Measurements from ENCODE around the gene ADORA2A. TPM values are rescaled to one million over a fixed set of nuclear protein-coding genes. Genes with fewer than 3 reads are reported as not detected.

Gene ADORA2A
- total RNA-seq, 1 experiment from 2014 or later, result 7.6 TPM

DNA sequence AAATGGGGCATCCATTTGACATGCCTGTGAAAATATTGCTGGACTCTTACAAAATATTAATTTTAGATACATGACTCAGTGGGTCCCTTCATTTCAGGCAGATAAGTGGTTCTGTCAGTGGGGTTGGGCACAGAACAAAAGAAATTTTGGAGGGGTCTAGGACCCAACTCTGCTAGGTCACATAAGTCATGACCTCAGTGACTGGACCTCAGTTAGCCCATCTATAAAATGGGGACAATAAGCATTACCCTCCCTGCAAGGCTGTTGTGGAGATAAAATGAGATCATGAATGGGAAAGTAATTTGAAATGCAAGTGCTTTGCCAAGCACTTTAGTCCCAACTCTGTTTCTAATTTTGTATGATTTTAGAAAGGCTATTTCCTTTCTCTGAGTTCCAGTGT lies 23.8 kb downstream of the ADORA2A start:
- Mint-ChIP-seq H3K27ac (no peak overlapping the region), H3K4me1 (peaks cover 9% of the 10 kb centered on the region), H3K9me3 (no peaks in the 10 kb centered on the region), H3K36me3 (no peaks in the 10 kb centered on the region), H3K27me3 (ENCODE audit: low read depth) (no peaks in the 10 kb centered on the region), H3K4me3 (no peak overlapping the region)
- ChIA-PET CTCF (interaction anchor here (0.9 to 1.0 kb wide), 2 partner anchors 27 to 29 kb away, joined by 4 read pairs; no protein-coding TSS in a partner anchor), POLR2A (no interaction called here)
- no peak for DNase-seq (ENCODE audit: low spot score)
- no peak for ATAC-seq
- TF ChIP-seq, protein P1, sequence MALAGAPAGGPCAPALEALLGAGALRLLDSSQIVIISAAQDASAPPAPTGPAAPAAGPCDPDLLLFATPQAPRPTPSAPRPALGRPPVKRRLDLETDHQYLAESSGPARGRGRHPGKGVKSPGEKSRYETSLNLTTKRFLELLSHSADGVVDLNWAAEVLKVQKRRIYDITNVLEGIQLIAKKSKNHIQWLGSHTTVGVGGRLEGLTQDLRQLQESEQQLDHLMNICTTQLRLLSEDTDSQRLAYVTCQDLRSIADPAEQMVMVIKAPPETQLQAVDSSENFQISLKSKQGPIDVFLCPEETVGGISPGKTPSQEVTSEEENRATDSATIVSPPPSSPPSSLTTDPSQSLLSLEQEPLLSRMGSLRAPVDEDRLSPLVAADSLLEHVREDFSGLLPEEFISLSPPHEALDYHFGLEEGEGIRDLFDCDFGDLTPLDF (CRISPR knock-in tag; IDR thresholded peaks at IDR 0.05), result no peak
- TF ChIP-seq ETV6 (CRISPR knock-in tag; IDR thresholded peaks at IDR 0.05) (no peak), CREB1 (CRISPR knock-in tag; IDR thresholded peaks at IDR 0.05) (no peak), JUN (CRISPR knock-in tag; IDR thresholded peaks at IDR 0.05) (no peak), RORB (CRISPR knock-in tag; IDR thresholded peaks at IDR 0.05) (no peak), HMGA2 (CRISPR knock-in tag; IDR thresholded peaks at IDR 0.05) (no peak), ZNF423 (CRISPR knock-in tag; IDR thresholded peaks at IDR 0.05) (no peak), ATF1 (CRISPR knock-in tag; IDR thresholded peaks at IDR 0.05) (no peak), NFE2L1 (CRISPR knock-in tag; IDR thresholded peaks at IDR 0.05) (no peak), CREM (CRISPR knock-in tag; IDR thresholded peaks at IDR 0.05) (no peak), SOX15 (CRISPR knock-in tag; IDR thresholded peaks at IDR 0.05) (no peak), ZNF219 (CRISPR knock-in tag; IDR thresholded peaks at IDR 0.05; ENCODE audit: borderline replicate concordance) (no peak)
- TF ChIP-seq, protein P2, sequence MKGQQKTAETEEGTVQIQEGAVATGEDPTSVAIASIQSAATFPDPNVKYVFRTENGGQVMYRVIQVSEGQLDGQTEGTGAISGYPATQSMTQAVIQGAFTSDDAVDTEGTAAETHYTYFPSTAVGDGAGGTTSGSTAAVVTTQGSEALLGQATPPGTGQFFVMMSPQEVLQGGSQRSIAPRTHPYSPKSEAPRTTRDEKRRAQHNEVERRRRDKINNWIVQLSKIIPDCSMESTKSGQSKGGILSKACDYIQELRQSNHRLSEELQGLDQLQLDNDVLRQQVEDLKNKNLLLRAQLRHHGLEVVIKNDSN (CRISPR knock-in tag; IDR thresholded peaks at IDR 0.05), result no peak
- TF ChIP-seq, protein P3, sequence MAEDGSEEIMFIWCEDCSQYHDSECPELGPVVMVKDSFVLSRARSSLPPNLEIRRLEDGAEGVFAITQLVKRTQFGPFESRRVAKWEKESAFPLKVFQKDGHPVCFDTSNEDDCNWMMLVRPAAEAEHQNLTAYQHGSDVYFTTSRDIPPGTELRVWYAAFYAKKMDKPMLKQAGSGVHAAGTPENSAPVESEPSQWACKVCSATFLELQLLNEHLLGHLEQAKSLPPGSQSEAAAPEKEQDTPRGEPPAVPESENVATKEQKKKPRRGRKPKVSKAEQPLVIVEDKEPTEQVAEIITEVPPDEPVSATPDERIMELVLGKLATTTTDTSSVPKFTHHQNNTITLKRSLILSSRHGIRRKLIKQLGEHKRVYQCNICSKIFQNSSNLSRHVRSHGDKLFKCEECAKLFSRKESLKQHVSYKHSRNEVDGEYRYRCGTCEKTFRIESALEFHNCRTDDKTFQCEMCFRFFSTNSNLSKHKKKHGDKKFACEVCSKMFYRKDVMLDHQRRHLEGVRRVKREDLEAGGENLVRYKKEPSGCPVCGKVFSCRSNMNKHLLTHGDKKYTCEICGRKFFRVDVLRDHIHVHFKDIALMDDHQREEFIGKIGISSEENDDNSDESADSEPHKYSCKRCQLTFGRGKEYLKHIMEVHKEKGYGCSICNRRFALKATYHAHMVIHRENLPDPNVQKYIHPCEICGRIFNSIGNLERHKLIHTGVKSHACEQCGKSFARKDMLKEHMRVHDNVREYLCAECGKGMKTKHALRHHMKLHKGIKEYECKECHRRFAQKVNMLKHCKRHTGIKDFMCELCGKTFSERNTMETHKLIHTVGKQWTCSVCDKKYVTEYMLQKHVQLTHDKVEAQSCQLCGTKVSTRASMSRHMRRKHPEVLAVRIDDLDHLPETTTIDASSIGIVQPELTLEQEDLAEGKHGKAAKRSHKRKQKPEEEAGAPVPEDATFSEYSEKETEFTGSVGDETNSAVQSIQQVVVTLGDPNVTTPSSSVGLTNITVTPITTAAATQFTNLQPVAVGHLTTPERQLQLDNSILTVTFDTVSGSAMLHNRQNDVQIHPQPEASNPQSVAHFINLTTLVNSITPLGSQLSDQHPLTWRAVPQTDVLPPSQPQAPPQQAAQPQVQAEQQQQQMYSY (CRISPR knock-in tag; IDR thresholded peaks at IDR 0.05), result no peak
- TF ChIP-seq, protein P4, sequence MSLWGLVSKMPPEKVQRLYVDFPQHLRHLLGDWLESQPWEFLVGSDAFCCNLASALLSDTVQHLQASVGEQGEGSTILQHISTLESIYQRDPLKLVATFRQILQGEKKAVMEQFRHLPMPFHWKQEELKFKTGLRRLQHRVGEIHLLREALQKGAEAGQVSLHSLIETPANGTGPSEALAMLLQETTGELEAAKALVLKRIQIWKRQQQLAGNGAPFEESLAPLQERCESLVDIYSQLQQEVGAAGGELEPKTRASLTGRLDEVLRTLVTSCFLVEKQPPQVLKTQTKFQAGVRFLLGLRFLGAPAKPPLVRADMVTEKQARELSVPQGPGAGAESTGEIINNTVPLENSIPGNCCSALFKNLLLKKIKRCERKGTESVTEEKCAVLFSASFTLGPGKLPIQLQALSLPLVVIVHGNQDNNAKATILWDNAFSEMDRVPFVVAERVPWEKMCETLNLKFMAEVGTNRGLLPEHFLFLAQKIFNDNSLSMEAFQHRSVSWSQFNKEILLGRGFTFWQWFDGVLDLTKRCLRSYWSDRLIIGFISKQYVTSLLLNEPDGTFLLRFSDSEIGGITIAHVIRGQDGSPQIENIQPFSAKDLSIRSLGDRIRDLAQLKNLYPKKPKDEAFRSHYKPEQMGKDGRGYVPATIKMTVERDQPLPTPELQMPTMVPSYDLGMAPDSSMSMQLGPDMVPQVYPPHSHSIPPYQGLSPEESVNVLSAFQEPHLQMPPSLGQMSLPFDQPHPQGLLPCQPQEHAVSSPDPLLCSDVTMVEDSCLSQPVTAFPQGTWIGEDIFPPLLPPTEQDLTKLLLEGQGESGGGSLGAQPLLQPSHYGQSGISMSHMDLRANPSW (CRISPR knock-in tag; conservative IDR thresholded peaks at IDR 0.05; ENCODE audit: low read depth), result no peak
- TF ChIP-seq, protein P5, sequence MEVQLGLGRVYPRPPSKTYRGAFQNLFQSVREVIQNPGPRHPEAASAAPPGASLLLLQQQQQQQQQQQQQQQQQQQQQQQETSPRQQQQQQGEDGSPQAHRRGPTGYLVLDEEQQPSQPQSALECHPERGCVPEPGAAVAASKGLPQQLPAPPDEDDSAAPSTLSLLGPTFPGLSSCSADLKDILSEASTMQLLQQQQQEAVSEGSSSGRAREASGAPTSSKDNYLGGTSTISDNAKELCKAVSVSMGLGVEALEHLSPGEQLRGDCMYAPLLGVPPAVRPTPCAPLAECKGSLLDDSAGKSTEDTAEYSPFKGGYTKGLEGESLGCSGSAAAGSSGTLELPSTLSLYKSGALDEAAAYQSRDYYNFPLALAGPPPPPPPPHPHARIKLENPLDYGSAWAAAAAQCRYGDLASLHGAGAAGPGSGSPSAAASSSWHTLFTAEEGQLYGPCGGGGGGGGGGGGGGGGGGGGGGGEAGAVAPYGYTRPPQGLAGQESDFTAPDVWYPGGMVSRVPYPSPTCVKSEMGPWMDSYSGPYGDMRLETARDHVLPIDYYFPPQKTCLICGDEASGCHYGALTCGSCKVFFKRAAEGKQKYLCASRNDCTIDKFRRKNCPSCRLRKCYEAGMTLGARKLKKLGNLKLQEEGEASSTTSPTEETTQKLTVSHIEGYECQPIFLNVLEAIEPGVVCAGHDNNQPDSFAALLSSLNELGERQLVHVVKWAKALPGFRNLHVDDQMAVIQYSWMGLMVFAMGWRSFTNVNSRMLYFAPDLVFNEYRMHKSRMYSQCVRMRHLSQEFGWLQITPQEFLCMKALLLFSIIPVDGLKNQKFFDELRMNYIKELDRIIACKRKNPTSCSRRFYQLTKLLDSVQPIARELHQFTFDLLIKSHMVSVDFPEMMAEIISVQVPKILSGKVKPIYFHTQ (CRISPR knock-in tag; IDR thresholded peaks at IDR 0.05), result no peak

DNA sequence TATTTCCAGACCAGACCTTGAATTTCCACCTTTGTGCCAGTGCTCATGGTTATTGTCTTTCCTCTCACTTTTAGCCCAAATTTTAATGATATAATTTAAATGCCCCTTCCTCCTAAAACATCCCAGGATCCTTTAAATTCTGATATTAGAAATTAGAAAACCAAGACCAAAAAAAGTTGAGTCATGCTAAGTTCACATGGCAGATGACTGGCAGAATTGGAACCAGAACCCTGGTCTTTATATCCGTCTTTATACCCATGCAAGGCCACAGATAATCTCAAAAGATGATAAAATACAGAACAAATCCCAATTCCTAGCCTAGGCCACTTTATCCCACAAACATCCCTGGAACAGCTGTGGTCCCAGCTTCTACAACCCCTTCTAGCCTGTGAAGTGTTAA lies 26.5 kb downstream of the ADORA2A start:
- no peak overlapping the region for H3K27ac Mint-ChIP-seq
- ATAC-seq, result no peak
- H3K36me3 Mint-ChIP-seq, result no peaks in the 10 kb centered on the region
- ChIA-PET CTCF (no interaction called here), POLR2A (no interaction called here)
- H3K4me3 Mint-ChIP-seq, result no peak overlapping the region
- H3K4me1 Mint-ChIP-seq, result peaks cover 9% of the 10 kb centered on the region
- no peak for DNase-seq (ENCODE audit: low spot score)
- H3K27me3 Mint-ChIP-seq (ENCODE audit: low read depth), result no peaks in the 10 kb centered on the region
- no peaks in the 10 kb centered on the region for H3K9me3 Mint-ChIP-seq
- TF ChIP-seq GRHL2 (CRISPR knock-in tag; IDR thresholded peaks at IDR 0.05; ENCODE audit: insufficient replicate concordance, severe bottlenecking), result no peak
- TF ChIP-seq, protein P6, sequence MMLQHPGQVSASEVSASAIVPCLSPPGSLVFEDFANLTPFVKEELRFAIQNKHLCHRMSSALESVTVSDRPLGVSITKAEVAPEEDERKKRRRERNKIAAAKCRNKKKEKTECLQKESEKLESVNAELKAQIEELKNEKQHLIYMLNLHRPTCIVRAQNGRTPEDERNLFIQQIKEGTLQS (CRISPR knock-in tag; conservative IDR thresholded peaks at IDR 0.05), result no peak
- TF ChIP-seq ZNF671 (CRISPR knock-in tag; IDR thresholded peaks at IDR 0.05), result no peak
- no peak for TF ChIP-seq ATF1 (CRISPR knock-in tag; IDR thresholded peaks at IDR 0.05)
- TF ChIP-seq, protein P7, sequence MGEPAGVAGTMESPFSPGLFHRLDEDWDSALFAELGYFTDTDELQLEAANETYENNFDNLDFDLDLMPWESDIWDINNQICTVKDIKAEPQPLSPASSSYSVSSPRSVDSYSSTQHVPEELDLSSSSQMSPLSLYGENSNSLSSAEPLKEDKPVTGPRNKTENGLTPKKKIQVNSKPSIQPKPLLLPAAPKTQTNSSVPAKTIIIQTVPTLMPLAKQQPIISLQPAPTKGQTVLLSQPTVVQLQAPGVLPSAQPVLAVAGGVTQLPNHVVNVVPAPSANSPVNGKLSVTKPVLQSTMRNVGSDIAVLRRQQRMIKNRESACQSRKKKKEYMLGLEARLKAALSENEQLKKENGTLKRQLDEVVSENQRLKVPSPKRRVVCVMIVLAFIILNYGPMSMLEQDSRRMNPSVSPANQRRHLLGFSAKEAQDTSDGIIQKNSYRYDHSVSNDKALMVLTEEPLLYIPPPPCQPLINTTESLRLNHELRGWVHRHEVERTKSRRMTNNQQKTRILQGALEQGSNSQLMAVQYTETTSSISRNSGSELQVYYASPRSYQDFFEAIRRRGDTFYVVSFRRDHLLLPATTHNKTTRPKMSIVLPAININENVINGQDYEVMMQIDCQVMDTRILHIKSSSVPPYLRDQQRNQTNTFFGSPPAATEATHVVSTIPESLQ (CRISPR knock-in tag; IDR thresholded peaks at IDR 0.05), result no peak
- no peak for TF ChIP-seq TP53 (CRISPR knock-in tag; IDR thresholded peaks at IDR 0.05)
- TF ChIP-seq, protein P8, sequence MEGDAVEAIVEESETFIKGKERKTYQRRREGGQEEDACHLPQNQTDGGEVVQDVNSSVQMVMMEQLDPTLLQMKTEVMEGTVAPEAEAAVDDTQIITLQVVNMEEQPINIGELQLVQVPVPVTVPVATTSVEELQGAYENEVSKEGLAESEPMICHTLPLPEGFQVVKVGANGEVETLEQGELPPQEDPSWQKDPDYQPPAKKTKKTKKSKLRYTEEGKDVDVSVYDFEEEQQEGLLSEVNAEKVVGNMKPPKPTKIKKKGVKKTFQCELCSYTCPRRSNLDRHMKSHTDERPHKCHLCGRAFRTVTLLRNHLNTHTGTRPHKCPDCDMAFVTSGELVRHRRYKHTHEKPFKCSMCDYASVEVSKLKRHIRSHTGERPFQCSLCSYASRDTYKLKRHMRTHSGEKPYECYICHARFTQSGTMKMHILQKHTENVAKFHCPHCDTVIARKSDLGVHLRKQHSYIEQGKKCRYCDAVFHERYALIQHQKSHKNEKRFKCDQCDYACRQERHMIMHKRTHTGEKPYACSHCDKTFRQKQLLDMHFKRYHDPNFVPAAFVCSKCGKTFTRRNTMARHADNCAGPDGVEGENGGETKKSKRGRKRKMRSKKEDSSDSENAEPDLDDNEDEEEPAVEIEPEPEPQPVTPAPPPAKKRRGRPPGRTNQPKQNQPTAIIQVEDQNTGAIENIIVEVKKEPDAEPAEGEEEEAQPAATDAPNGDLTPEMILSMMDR (IDR thresholded peaks at IDR 0.05), result no peak

All from WTC11 (cell line).